ENCODE results near the gene IPO8. TPM values are rescaled to one million over a fixed set of nuclear protein-coding genes. Genes with fewer than 3 reads are reported as not detected.

The IPO8 gene
- total and polyA plus RNA-seq, 2 donors (not counting 3 experiments of a cell fraction or from before 2014, with no cell fraction given) = 7.2 to 52.5 TPM

DNA sequence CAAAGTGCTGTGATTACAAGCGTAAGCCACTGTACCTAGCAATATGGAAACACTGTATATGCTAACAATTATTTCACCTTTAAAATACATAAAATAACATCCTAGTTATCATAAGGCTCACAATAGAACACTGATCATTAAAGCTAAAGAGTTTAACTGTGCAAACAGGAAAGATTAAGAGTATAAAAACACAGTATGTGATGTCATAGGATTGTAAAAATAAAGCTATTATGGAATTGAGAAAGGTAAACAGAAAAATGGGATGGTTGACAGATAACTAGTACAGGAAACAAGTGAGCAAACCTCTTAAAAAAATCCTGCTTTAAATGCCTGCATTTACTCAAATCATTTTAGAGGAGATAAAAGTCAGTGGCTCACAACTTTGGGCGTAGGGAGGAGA, 10.8 kb upstream of the IPO8 start:
- TF ChIP-seq POLR2A (IDR thresholded peaks at IDR 0.05; ENCODE audit: low read depth, low read length) = no peak
- Histone ChIP-seq H3K79me2 (ENCODE audit: control insufficient read depth, insufficient read depth, low read length) (no peaks in the 10 kb centered on the region), H3K36me3 (ENCODE audit: control insufficient read depth in 2 of 2, extremely low read depth in 1 of 2, insufficient read depth in 2 of 2, low read length in 2 of 2) (peaks cover 8 to 10% of the 10 kb centered on the region in 2 experiments), H4K20me1 (replicated peaks; ENCODE audit: control insufficient read depth, extremely low read depth, insufficient read depth, low read length) (no peaks in the 10 kb centered on the region), H3K27me3 (ENCODE audit: control insufficient read depth in 2 of 2, insufficient read depth in 2 of 2, low read length in 2 of 2) (no peaks in the 10 kb centered on the region), H3K9me3 (replicated peaks; ENCODE audit: control insufficient read depth, insufficient read depth, low read length) (no peaks in the 10 kb centered on the region), H2AFZ (ENCODE audit: low read depth, low read length) (no peak overlapping the region), H3K4me3 (replicated peaks in 1 of 3; ENCODE audit: insufficient read depth in 1 of 3, low read depth in 1 of 3, low read length in 3 of 3) (no peak overlapping the region), H3K9ac (replicated peaks; ENCODE audit: extremely low read depth, insufficient read depth, low read length) (no peak overlapping the region), H3K9me1 (replicated peaks; ENCODE audit: control insufficient read depth, extremely low read depth, insufficient read depth, low read length) (no peaks in the 10 kb centered on the region), H3K4me2 (ENCODE audit: insufficient read depth, low read length) (peak overlapping the region; percentile 43), H3K27ac (ENCODE audit: insufficient read depth, low read depth, low read length) (no peak overlapping the region), H3K4me1 (ENCODE audit: control insufficient read depth, extremely low read depth, insufficient read depth, low read length) (peaks cover 12% of the 10 kb centered on the region)
- dilution Hi-C loops (cut with MboI; ENCODE audit: extremely low pct_ligation_motif_present, low sequenced_read_pairs) = no loop called here
- no TSS peak for BruUV-seq (replicated peaks)
- intact Hi-C loops (cut with micrococcal nuclease) = no loop called here
- DNase-seq (ENCODE audit: low read depth, low spot score) = peak; percentile 48
- CTCF ChIA-PET = interaction anchor here (1.9 kb wide), 1 partner anchor 11 kb away, joined by 10 read pairs; the partner anchor contains the start of gene IPO8
- POLR2A ChIA-PET = no interaction called here
- FAIRE-seq = no peak

DNA sequence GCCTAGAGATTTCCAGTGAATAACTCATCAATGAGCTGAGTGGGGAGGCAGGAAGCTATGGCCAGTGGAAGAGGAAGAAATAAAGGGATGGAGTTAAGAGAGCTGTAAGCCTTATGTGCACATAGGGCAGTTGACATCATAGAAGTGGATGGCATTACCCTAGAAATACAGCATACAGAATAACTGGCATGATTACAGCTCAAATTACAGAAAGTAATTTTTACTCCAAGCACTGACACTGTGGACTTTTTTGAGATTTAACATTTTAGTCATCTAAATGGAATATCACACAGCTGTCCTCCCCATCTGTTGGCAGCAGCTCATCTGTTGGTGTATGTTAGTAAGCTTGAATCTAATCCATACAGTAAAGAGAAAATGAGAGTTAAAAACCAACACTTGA, 5.4 kb upstream of the IPO8 start:
- Histone ChIP-seq H3K9ac (replicated peaks; ENCODE audit: extremely low read depth, insufficient read depth, low read length) (no peak overlapping the region), H3K9me1 (replicated peaks; ENCODE audit: control insufficient read depth, extremely low read depth, insufficient read depth, low read length) (no peaks in the 10 kb centered on the region), H3K27ac (ENCODE audit: insufficient read depth, low read depth, low read length) (no peak overlapping the region), H3K36me3 (ENCODE audit: control insufficient read depth in 2 of 2, extremely low read depth in 1 of 2, insufficient read depth in 2 of 2, low read length in 2 of 2) (no peaks in the 10 kb centered on the region), H4K20me1 (replicated peaks; ENCODE audit: control insufficient read depth, extremely low read depth, insufficient read depth, low read length) (no peaks in the 10 kb centered on the region), H3K4me3 (replicated peaks in 1 of 3; ENCODE audit: insufficient read depth in 1 of 3, low read depth in 1 of 3, low read length in 3 of 3) (no peak overlapping the region), H3K27me3 (ENCODE audit: control insufficient read depth in 2 of 2, insufficient read depth in 2 of 2, low read length in 2 of 2) (no peaks in the 10 kb centered on the region), H3K4me1 (ENCODE audit: control insufficient read depth, extremely low read depth, insufficient read depth, low read length) (peaks cover 2% of the 10 kb centered on the region), H3K79me2 (ENCODE audit: control insufficient read depth, insufficient read depth, low read length) (no peaks in the 10 kb centered on the region), H3K4me2 (ENCODE audit: insufficient read depth, low read length) (no peak overlapping the region), H2AFZ (ENCODE audit: low read depth, low read length) (no peak overlapping the region), H3K9me3 (replicated peaks; ENCODE audit: control insufficient read depth, insufficient read depth, low read length) (no peaks in the 10 kb centered on the region)
- POLR2A ChIA-PET = interaction anchor here (0.6 kb wide), 1 partner anchor 1017 kb away, joined by 3 read pairs; no protein-coding TSS in a partner anchor
- no peak for FAIRE-seq
- TF ChIP-seq FOS (IDR thresholded peaks at IDR 0.05; ENCODE audit: borderline replicate concordance, insufficient read depth, low read length) = no peak
- TF ChIP-seq, protein P1, sequence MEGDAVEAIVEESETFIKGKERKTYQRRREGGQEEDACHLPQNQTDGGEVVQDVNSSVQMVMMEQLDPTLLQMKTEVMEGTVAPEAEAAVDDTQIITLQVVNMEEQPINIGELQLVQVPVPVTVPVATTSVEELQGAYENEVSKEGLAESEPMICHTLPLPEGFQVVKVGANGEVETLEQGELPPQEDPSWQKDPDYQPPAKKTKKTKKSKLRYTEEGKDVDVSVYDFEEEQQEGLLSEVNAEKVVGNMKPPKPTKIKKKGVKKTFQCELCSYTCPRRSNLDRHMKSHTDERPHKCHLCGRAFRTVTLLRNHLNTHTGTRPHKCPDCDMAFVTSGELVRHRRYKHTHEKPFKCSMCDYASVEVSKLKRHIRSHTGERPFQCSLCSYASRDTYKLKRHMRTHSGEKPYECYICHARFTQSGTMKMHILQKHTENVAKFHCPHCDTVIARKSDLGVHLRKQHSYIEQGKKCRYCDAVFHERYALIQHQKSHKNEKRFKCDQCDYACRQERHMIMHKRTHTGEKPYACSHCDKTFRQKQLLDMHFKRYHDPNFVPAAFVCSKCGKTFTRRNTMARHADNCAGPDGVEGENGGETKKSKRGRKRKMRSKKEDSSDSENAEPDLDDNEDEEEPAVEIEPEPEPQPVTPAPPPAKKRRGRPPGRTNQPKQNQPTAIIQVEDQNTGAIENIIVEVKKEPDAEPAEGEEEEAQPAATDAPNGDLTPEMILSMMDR (IDR thresholded peaks at IDR 0.05; ENCODE audit: extremely low read depth in 1 of 2, insufficient read depth in 1 of 2, low read depth in 1 of 2, low read length in 2 of 2) = no peak
- no TSS peak for BruUV-seq (replicated peaks)
- CTCF ChIA-PET = interaction anchor here (1.3 to 1.6 kb wide), 2 partner anchors 8 to 25 kb away, joined by 3 to 5 read pairs; no protein-coding TSS in a partner anchor
- no peak for DNase-seq (ENCODE audit: low read depth, low spot score)
- intact Hi-C loops (cut with micrococcal nuclease) = no loop called here
- dilution Hi-C loops (cut with MboI; ENCODE audit: extremely low pct_ligation_motif_present, low sequenced_read_pairs) = no loop called here
